HUDEP-2 (cell line): Measurements from ENCODE around the gene KCNQ2.
"Not testable (repeated sequence)": the region's sequence is repeated elsewhere in the genome, so short reads cannot be mapped to it uniquely, and the experiment has no call there.

ENCODE experiments used
- DNase-seq, 76 experiments: peaks; one replicate each; lab custom pipeline; 2025; ENCODE audit not compliant: unreplicated experiment in 76 of 76; lab: John Stamatoyannopoulos, UW

The KCNQ2 gene

DNA sequence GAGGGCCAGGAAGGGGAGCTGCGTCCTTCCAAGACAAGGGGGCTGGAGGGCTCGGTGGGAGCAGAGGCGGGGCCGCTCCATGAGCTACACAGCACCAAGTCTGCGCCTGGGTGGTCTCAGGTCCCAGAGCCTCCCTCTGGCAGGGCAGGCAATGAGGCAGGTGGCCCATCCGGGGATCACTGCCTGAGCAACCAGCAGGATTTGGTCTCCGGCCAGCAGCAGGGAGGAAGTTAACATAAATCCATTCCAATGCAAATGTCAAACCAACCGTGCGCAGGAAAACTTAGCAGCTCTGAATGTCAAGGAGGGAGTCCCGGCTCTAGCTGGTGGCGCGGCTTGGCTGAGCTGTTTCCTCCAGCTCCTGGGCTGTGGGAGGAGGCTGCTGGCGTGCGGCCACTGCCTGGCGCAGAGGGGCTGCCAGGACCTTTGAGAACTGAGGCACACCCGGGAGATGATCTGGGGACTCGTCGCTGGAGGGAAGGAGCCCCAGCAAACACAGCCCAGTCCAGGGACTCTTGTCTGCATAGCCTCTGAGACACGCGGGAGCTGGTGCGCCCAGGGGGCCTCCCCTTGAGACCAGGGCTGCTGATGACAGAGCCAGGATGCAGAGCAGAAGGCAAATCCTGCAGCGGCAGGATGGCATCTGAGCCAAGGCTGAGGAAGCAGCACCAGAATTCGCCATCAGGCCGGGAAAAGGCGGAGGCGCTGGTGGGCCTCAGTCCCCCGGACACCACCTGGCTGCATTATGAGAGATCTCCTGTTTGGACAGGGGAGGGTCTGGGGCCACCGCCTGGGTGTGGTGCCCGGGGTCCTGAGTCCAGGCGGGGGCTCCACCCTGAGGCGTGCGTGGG, 78.2 kb downstream of the KCNQ2 start:
- DNase-seq, result no peak

DNA sequence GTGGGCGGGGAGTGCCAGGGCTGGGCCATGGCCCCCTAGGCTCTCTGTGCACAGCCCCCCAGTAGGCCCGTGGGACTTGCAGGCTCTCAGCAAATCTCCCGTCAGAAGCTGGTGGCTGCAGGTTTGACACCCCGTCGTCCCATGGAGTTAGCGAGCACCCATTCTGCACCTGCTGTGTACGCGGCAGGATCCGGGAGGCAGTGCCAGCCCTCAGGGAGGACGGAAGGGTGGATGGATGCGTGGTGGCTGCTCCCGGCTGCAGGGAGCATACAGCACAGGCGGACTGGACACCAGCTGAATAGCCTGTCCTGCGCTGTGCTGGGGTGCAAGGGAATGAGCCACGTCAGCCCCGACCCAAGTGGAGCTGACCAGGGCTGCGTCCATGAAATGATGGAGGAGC, 78.9 kb downstream of the KCNQ2 start:
- no peak for DNase-seq

DNA sequence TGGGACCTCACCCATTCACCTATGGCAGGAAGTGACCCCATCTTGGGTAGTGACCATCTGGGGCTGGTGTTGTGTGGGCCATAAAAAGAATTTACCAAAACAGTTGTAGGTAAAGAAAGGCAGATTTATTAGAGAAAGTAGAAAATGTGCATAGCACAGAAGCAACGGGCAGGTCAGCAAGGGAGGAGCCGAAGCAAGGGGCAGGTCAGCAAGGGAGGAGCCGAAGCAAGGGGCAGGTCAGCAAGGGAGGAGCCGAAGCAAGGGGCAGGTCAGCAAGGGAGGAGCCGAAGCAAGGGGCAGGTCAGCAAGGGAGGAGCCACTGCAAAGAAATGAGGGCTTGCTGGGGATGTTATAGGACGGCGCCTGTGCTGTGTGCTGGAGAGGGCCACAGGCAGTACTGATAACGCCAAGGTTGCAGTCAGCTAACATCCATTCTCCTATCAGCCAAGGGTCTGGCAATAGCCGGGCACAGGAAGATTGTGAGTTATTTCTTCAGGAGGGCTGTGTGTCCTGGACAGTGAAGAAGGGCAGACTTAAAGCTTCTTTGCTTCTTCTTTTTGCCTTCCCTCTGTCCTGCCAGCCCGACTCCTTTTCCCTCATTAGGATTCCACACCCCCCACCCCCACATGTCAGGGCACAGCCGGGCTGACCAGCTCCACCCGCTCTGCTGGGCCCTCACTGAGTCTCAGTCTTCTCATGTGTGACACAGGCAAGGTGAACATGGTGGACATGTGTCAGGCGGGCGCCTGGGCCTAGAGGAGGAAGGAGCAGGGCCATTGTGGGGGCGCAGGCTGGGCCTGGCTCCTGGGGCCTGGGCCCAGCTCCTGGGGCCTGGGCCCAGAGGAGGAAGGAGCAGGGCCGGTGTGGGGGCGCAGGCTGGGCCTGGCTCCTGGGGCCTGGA, 79.7 kb downstream of the KCNQ2 start:
- DNase-seq, result no peak

DNA sequence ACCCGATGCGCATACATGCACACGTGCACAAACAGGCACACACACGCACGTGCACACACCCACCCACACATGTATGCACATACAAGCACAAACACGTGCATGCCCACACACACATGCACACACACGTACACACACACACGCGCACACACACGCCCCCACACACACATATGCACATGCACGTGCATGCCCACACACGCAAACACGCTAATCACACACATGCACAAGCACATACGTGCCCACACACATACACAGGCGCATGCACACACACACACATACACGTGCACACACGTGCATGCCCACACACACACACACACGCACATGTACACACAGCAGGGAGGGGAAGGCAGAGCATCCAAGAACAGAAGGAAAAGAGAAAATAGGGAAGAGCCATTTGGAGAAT, 84.5 kb downstream of the KCNQ2 start:
- no peak for DNase-seq

DNA sequence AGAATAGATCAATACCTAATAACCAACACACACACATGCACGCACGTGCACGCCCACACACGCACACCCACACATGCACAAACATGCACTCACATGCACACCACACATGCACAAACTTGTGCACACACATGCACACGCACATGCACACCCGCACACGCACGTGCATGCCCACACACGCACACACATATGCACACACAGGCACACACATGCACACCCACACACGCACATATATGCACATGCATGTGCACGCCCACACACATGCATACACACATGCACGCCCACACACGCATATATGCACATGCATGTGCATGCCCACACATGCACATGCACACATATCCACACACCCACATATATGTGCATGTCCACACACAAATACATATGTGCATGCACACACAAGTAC, 85.1 kb downstream of the KCNQ2 start:
- no peak for DNase-seq

DNA sequence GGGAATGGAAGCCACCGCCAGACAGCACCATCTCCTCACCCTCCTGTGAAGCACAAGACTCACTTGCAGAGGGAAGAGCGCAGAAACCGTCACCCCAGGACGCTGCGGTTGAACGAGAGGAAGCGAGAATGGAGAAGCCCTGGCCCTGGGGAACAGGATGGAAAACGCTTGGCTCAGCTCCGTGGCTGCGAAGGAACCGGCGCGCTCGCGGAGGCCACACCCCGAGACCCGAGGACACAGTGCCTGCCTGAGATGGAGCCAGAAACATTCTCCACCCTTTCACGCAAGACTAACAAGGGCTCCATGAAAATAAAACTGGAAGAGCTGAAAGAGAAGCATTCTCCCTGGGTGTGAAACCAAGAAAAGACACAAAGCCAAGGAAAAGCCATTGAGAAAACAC, 86.0 kb downstream of the KCNQ2 start:
- no peak for DNase-seq

DNA sequence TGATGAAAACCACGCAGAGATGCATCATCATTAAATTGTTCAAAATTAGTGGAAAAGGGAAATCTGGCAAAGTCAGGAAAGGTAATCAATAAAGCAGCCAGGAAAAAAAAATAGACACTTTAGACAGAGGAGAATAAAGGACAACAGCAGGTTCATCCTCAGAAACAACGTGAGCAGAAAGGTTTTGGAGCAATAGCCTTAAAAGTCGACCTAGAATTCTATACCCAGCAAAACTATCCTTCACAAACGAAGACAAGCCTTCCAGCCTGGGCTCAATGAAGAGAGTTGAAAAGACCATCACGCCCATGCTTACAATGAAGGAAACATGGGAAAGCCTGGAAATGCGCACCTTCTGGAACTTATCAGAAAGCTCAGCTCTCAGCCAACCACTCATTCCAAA, 86.6 kb downstream of the KCNQ2 start:
- no peak for DNase-seq

DNA sequence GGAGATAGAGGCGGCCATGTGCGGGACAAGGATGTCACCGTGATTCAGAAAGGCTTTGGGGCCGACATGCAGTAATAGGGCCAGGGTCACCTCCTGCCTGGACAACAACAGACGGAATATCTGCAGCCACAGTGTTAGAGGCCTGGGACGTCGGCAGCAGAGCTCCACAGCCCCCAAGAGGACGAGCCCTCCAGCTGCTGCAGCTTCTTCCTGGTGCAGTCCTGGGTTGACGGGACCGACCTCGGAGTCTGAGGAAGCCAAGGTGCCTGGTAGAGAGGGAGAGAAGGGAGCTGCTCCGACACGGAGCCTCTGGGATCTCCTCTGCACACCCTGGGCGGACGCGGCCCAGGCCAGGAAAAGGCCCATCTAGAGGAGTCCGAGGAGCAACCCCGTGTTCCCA, 88.1 kb downstream of the KCNQ2 start:
- no peak for DNase-seq

DNA sequence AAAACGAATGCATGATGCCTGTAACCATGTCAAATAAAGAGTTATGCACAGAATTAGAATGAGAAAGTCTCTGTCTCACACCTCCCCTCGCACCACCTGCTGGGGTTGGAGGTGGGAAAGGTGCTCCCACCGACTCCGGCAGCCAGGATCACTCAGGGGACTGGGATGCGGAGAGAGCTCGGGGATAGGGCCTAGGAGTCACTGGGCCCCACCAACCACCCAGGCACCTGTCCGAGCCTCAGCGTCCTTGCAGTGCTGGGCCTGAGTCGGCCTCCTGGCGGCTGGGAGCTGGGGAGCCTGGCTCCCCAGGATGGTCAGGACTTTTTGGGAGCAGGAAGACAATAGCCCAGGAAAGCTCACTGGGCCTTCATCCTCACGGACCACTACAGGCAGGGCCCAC, 88.9 kb downstream of the KCNQ2 start:
- no peak for DNase-seq

DNA sequence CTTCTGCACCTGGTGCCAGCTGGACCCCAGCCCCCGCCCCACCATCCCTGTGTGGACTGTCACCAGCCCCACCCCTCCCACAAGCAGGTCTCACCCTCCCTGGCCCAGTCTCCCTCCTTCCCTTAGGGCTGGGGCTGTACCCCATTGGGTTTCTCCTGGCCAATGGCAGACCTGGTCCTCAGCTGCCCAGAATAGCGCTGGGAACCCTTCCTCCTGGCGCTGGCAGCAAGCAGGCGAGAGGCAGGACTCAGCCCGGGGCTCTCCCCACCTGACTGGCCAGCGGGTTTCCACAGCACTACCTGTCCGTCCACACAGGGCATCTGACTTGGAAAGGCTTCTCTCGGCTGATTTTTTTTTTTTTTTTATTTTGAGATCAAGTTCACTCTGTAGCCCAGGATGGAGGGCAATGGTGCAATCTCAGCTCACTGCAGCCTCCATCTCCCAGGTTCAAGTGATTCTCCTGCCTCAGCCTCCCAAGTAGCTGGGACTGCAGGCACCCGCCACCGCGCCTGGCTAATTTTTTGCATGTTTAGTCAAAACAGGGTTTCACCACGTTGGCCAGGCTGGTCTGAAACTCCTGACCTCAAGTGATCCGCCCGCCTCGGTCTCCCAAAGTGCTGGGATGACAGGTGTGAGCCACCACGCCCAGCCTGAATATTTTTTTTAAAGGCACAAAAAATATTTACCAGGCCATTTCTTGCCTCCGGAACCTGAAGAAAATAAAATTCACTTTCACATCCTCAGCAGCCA, 89.7 kb downstream of the KCNQ2 start:
- DNase-seq, result no peak

DNA sequence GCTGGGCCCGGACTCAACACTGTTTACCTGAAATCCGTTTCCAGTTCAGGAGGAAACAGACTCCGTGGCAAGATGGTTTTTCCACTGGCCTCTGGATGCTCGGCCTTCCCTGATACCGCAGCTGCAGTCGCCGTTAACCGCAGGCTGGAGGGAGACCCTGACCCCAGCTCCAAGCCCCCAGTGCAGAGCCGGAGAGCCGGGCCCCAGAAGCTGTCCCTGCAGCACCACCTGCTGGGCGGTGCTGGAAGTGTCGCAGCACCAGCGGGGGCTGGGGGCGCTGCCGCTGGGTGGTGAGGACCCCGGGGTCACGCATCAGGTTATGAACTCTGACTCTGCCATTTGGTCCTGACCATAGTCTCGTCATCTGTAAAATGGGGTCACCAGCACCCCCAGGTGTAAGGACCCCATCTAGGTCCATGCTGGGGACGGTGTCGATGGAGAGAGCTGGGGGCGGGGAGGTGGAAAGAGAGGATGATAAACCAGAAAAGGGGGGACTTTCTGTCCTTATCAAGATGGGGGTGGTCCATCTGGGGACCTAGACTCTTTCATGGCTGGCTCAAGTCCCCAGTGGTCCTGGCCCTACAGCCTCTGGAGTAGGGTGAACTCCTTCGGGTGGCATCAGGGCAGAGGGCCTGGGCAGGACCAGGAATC, 90.5 kb downstream of the KCNQ2 start:
- peak in 5 of 76 experiments; percentile 3 to 11 (median 5) for DNase-seq

DNA sequence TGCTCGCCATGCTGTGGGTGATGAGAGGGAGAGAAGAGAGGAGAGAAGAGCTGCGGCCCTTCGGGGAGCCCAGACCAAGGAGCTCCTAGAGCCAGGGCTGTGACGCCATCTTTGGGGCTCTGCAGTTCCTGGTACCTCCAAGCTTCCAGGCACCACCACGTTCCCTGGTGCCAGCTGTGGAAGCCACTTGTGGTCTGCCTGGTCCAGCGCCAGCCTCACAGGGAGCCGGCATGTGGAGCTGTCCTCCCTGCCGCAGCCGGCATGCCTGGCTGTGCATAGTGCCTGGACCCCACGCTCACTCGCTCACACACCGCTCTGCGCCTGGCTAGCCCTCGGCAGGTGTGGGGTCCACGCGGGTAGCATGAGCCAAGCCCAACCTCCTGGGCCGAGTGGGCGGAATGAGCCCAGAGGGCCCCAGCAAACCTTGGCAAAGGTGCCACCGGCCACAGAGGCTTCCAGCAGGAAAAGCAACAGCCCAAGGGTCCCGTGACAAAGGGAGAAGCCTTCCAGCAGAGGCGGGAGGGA, 92.0 kb downstream of the KCNQ2 start:
- DNase-seq, result no peak

DNA sequence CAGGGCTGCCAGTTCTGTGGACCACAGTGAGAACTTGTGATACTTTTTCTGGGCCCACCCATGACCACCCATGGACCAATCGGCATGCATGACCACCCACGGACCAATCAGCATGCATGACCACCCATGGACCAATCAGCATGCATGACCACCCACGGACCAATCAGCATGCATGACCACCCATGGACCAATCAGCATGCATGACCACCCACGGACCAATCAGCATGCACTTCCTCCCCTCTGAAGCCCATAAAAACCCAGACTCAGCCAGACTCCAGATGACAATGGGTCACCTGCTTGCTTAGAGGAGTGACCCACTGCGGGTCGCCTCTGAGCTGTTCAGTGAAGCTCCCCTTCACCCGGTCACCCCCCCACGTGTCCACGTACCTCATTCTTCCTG, 92.6 kb downstream of the KCNQ2 start:
- not testable (repeated sequence) for DNase-seq

DNA sequence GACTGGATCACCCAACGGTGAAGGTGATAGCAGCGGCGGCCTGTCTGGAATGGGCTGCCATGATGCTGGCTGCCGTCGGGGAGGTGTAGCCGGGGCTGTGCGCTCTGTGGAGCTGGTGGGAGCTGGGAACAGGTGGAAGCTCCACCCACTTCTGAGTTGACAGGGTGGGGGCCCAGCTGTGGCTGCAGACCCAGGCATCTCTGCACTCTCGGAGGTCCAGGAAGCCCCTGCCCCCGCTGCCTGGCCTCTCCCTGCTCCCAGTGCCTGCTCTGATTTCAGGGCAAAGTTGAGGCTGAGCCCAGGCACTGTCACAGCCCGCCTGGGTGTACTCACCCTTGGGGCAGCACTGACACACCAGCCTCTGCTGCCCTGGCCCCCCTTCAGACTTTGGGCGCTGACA, 93.2 kb downstream of the KCNQ2 start:
- no peak for DNase-seq

DNA sequence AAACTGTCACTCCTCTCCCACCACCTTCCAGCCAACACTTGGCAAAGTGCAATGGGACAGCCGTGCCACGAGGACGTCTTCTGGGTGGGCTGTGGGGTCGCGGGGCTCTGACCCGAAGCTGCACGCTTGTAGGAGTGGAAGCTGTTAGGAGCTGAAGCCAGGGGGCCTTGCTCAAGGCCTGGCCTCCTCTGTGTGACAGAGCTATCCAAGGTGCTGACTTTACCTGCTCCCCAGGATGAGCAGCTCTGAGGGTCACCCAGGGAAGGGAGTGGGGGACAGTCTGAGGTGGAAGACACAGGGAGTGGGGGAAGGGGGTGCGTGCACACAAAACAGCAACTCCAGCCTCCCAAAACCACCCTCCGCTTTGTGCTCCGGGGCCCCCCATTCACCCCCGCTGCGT, 93.8 kb downstream of the KCNQ2 start:
- DNase-seq, result no peak

DNA sequence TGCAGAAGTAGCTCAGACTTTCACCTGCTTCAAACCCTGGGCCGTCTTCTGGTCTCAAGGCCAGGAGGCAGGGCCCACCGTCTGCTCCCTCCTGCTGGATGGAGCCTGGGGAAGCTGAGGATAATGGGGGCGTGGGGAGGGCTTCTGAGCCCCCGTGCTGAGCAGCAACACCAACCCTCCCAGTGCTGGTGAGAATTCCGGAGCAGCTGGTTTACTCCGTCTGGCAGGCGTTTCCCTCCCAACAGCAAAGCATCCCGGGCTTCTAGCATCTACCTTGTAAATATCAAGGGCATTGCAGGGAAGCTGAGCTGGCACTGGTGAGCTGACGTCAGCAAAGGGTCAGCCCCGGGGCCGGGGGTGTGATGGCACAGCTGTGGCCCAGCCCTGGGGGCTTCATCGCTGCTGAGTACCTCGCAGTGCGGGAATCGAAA, 94.5 kb downstream of the KCNQ2 start:
- DNase-seq, result no peak

DNA sequence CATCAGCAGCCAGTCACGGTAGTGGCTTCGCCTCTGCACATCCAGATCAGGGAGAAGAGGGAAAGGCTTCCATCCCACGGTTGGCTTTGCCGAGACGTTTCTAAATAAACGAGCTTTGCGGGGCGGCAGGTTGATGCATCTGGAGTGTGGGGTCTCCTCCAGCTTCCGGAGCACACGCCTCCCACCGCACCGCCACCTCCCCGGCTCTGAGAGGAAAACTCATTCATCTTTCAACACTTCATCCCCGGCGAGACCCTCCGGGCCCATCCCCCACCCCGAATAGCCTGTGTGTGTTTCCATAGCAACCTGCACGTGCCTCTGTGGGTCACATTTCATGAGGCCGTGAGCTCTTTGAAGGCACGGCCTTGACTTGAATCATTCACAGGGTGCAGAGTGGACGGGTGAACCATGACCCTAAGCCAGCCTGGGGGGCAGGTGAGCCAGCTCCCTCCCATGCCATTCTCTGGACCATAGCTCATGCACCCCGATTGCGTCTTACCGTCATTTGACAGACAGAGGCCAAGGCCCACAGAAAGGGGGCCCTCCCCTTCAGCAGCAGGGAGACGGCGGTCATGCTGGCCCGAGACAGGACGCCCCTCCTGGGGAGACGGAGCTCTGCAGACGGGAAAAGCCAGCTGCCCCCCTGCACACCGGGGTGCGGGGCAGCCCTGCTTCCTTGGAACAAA, 95.1 kb downstream of the KCNQ2 start:
- DNase-seq, result no peak

DNA sequence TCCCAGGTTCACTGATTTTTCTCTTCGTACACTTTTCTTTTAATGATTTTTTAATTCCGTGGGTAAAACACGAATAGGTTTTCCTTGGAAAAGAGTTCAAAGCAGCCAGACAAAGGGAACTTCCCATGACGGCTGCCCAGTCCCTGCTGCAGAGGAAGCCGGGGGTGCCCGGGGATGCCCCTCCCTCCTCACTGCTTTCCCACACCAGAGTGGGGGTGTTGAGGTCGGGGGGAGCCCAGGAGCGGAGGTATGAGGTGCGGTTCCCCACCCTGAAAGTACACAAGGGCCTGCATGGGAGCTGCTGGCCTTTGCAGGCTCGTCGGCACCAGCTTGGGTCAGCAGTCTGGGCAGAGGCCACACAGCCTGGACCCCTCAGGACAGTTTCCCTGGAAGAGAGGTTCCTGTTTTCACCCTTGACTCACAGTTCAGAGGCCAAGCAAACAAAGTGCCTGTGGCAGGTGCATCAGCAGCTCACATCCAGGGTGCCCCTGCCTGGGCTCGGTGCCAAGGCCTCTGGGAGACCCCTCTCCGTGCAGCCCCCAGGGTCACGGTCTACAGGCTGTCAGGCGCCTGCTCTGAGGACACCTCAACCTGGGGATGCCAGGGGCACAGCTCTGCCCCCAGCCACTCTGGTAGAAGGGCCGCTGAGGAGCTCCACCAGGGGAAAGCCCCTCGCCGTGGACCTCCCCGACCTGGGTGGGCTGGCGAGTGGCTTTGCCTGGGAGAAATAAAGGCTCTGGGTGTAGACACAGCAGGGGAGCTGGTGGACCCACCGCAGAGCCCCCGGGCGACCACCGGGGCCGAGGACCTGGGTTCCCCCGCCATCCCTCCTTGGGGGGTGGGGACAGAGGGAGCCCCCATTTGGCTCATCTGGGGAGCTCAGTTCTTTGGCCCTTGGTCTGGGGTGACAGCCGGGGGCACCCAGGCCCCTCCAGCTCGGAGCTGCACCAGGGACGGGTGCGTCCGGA, 95.9 kb downstream of the KCNQ2 start:
- DNase-seq, result no peak

DNA sequence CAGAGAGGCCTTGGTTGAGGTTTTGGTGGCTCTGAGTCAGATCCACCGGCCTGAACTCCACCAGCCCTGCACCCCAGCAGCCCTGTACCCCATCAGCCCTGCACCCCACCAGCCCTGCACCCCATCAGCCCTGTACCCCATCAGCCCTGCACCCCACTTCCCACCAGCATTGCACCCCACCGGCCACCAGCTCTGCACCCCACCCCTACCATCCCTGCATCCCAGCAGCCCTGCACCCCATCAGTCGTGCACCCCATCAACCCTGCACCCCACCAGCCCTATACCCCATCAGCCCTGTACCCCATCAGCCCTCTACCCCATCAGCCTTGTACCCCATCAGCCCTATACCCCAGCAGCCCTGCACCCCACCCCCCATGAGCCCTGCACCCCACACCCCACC, 97.0 kb downstream of the KCNQ2 start:
- no peak for DNase-seq
